BLaER1 (cell line): ENCODE measurements around the gene TFCP2L1.
"Not testable (repeated sequence)": the region's sequence is repeated elsewhere in the genome, so short reads cannot be mapped to it uniquely, and the experiment has no call there.

Experiments used
- H3K27ac ChIP-seq: shearing (Covaris generic); formaldehyde crosslinking; 2 replicates; pipeline ENCODE4 v1.8.1; 2022
- H3K27me3 ChIP-seq: shearing (Covaris generic); formaldehyde crosslinking; 2 replicates; pipeline ENCODE4 v1.8.1; 2022
- H3K36me3 ChIP-seq: shearing (Covaris generic); formaldehyde crosslinking; 2 replicates; pipeline ENCODE4 v1.8.1; 2022
- H3K4me1 ChIP-seq: shearing (Covaris generic); formaldehyde crosslinking; 2 replicates; pipeline ENCODE4 v1.8.1; 2022
- H3K4me2 ChIP-seq: shearing (Covaris generic); formaldehyde crosslinking; 2 replicates; pipeline ENCODE4 v1.8.1; 2022
- H3K4me3 ChIP-seq: shearing (Covaris generic); formaldehyde crosslinking; 2 replicates; pipeline ENCODE4 v1.8.1; 2022
- H3K9ac ChIP-seq: shearing (Covaris generic); formaldehyde crosslinking; 2 replicates; pipeline ENCODE4 v1.8.1; 2022
- H3K9me3 ChIP-seq: shearing (Covaris generic); formaldehyde crosslinking; 2 replicates; pipeline ENCODE4 v1.8.1; 2022
- H4K20me1 ChIP-seq: shearing (Covaris generic); formaldehyde crosslinking; 2 replicates; pipeline ENCODE4 v1.8.1; 2022
- Cebpa-rat ChIP-seq: shearing (Covaris generic); IDR thresholded peaks from 2 replicates; pipeline ENCODE4 v1.8.1; 2022

The TFCP2L1 gene

GRCh38 chr2:121319941-121320340, 34.9 kb upstream of the TFCP2L1 start:
- H4K20me1 ChIP-seq = no peaks in the 10 kb centered on the region
- no peak overlapping the region for H3K9ac ChIP-seq
- no peak overlapping the region for H3K4me3 ChIP-seq
- no peaks in the 10 kb centered on the region for H3K27me3 ChIP-seq
- no peaks in the 10 kb centered on the region for H3K4me1 ChIP-seq
- H3K4me2 ChIP-seq = no peak overlapping the region
- no peaks in the 10 kb centered on the region for H3K36me3 ChIP-seq
- H3K27ac ChIP-seq = no peak overlapping the region
- no peaks in the 10 kb centered on the region for H3K9me3 ChIP-seq
- TF ChIP-seq Cebpa-rat = no peak

GRCh38 chr2:121316986-121317385, 32.0 kb upstream of the TFCP2L1 start:
- H4K20me1 ChIP-seq = no peaks in the 10 kb centered on the region
- H3K4me2 ChIP-seq = no peak overlapping the region
- H3K9ac ChIP-seq = no peak overlapping the region
- TF ChIP-seq Cebpa-rat = no peak
- H3K36me3 ChIP-seq = no peaks in the 10 kb centered on the region
- H3K27me3 ChIP-seq = no peaks in the 10 kb centered on the region
- no peaks in the 10 kb centered on the region for H3K4me1 ChIP-seq
- H3K9me3 ChIP-seq = no peaks in the 10 kb centered on the region
- no peak overlapping the region for H3K4me3 ChIP-seq
- no peak overlapping the region for H3K27ac ChIP-seq

GRCh38 chr2:121313701-121314100, 28.7 kb upstream of the TFCP2L1 start:
- not testable (repeated sequence) for H3K36me3 ChIP-seq, H3K4me3 ChIP-seq, H3K27me3 ChIP-seq, H4K20me1 ChIP-seq, H3K9ac ChIP-seq, H3K27ac ChIP-seq, H3K4me2 ChIP-seq, H3K9me3 ChIP-seq, H3K4me1 ChIP-seq

GRCh38 chr2:121309801-121310200, 24.8 kb upstream of the TFCP2L1 start:
- H3K27ac ChIP-seq = no peak overlapping the region
- H3K27me3 ChIP-seq = no peaks in the 10 kb centered on the region
- H3K9me3 ChIP-seq = no peaks in the 10 kb centered on the region
- no peaks in the 10 kb centered on the region for H3K4me1 ChIP-seq
- no peak overlapping the region for H3K4me3 ChIP-seq
- H4K20me1 ChIP-seq = no peaks in the 10 kb centered on the region
- TF ChIP-seq Cebpa-rat = no peak
- H3K9ac ChIP-seq = no peak overlapping the region
- H3K4me2 ChIP-seq = no peak overlapping the region
- H3K36me3 ChIP-seq = no peaks in the 10 kb centered on the region

- H3K27ac ChIP-seq = no peak overlapping the region
- TF ChIP-seq Cebpa-rat = no peak
- no peaks in the 10 kb centered on the region for H3K36me3 ChIP-seq
- H3K4me3 ChIP-seq = no peak overlapping the region
- no peaks in the 10 kb centered on the region for H3K4me1 ChIP-seq
- H3K4me2 ChIP-seq = no peak overlapping the region
- H3K9ac ChIP-seq = no peak overlapping the region
- H3K9me3 ChIP-seq = no peaks in the 10 kb centered on the region
- no peaks in the 10 kb centered on the region for H4K20me1 ChIP-seq
- no peaks in the 10 kb centered on the region for H3K27me3 ChIP-seq
Measured at GRCh38 chr2:121309323-121309722, 24.3 kb upstream of the TFCP2L1 start.

GRCh38 chr2:121307048-121307447, 22.0 kb upstream of the TFCP2L1 start:
- no peaks in the 10 kb centered on the region for H3K9me3 ChIP-seq
- H3K4me1 ChIP-seq = no peaks in the 10 kb centered on the region
- no peaks in the 10 kb centered on the region for H4K20me1 ChIP-seq
- no peak overlapping the region for H3K9ac ChIP-seq
- H3K4me3 ChIP-seq = no peak overlapping the region
- no peak overlapping the region for H3K4me2 ChIP-seq
- no peaks in the 10 kb centered on the region for H3K36me3 ChIP-seq
- no peak overlapping the region for H3K27ac ChIP-seq
- no peaks in the 10 kb centered on the region for H3K27me3 ChIP-seq
- TF ChIP-seq Cebpa-rat = no peak

- no peaks in the 10 kb centered on the region for H4K20me1 ChIP-seq
- H3K27me3 ChIP-seq = no peaks in the 10 kb centered on the region
- no peaks in the 10 kb centered on the region for H3K9me3 ChIP-seq
- H3K4me2 ChIP-seq = no peak overlapping the region
- H3K9ac ChIP-seq = no peak overlapping the region
- no peak overlapping the region for H3K4me3 ChIP-seq
- no peaks in the 10 kb centered on the region for H3K36me3 ChIP-seq
- H3K27ac ChIP-seq = no peak overlapping the region
- H3K4me1 ChIP-seq = no peaks in the 10 kb centered on the region
- TF ChIP-seq Cebpa-rat = no peak
Measured at GRCh38 chr2:121304941-121305340, 19.9 kb upstream of the TFCP2L1 start.

- Histone ChIP-seq H3K4me2 (no peak overlapping the region), H3K36me3 (no peaks in the 10 kb centered on the region), H3K4me1 (no peaks in the 10 kb centered on the region), H4K20me1 (no peaks in the 10 kb centered on the region), H3K27me3 (no peaks in the 10 kb centered on the region), H3K27ac (no peak overlapping the region), H3K4me3 (no peak overlapping the region), H3K9ac (no peak overlapping the region), H3K9me3 (no peaks in the 10 kb centered on the region)
- TF ChIP-seq Cebpa-rat = no peak
Measured at GRCh38 chr2:121303531-121304263, 18.7 kb upstream of the TFCP2L1 start.

- H3K4me1 ChIP-seq, H3K9me3 ChIP-seq, H3K36me3 ChIP-seq, H3K27ac ChIP-seq, H3K4me2 ChIP-seq, H3K4me3 ChIP-seq, H3K27me3 ChIP-seq, H3K9ac ChIP-seq, H4K20me1 ChIP-seq: not testable (repeated sequence)
Measured at GRCh38 chr2:121301190-121301589, 16.2 kb upstream of the TFCP2L1 start.

- Histone ChIP-seq H4K20me1 (no peaks in the 10 kb centered on the region), H3K4me3 (no peak overlapping the region), H3K4me1 (no peaks in the 10 kb centered on the region), H3K36me3 (no peaks in the 10 kb centered on the region), H3K27me3 (no peaks in the 10 kb centered on the region), H3K9ac (no peak overlapping the region), H3K4me2 (no peak overlapping the region), H3K9me3 (peaks cover 14% of the 10 kb centered on the region), H3K27ac (no peak overlapping the region)
- TF ChIP-seq Cebpa-rat = no peak
Measured at GRCh38 chr2:121298476-121298875, 13.5 kb upstream of the TFCP2L1 start.

- H3K27ac ChIP-seq, H3K4me1 ChIP-seq, H3K9ac ChIP-seq, H3K27me3 ChIP-seq, H4K20me1 ChIP-seq, H3K4me2 ChIP-seq, H3K36me3 ChIP-seq, H3K4me3 ChIP-seq: not testable (repeated sequence)
- peaks cover 14% of the 10 kb centered on the region for H3K9me3 ChIP-seq
Measured at GRCh38 chr2:121297866-121298265, 12.9 kb upstream of the TFCP2L1 start.
